ENCODE results near the gene MYO5A.

DNA sequence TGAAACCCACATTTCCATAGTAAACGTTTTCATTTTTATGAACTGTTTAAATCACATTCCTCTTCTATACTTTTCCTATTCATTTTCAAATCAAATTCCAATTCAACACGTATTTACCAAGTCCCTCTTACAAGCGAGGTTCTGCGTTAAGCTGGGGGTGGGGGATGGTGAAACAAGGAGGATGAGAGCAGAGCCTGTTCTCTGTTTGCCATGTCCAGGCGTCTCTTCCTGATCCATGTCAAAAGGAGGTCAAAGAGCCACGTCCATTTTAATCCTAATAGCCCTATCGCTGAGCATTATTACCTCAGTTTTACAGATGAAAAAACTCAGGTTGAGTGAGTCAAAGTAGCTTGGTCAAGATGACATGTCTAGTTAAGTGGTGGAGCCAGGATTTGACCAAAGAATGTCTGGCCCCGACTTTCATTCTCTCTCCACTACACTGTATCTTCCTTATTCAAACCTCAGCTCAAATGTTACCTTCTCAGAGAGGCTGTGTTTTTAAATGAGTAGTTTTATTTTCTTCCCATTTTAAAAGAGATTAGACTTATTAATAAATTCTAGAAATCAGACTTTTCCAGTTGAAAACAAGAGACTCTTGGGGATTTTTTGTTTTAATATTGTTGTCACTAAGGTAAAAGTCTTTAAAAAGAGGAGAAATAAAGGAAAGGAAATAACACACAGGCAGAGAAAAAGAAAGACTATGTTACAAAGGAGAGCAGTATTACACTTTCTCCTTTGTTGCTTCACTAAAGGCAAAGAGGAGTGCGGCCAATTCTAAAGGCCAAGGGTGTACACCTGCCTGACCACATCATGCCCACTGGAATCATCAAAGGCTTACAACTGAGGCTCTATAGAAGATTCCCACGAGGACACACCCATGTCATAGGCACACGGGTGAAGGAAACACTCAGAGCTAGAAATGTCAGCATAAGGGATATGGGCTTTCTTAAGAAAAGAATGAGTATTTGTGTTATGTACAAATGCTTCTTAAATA lies 42.4 kb downstream of the MYO5A start:
- TF ChIP-seq, protein P1, sequence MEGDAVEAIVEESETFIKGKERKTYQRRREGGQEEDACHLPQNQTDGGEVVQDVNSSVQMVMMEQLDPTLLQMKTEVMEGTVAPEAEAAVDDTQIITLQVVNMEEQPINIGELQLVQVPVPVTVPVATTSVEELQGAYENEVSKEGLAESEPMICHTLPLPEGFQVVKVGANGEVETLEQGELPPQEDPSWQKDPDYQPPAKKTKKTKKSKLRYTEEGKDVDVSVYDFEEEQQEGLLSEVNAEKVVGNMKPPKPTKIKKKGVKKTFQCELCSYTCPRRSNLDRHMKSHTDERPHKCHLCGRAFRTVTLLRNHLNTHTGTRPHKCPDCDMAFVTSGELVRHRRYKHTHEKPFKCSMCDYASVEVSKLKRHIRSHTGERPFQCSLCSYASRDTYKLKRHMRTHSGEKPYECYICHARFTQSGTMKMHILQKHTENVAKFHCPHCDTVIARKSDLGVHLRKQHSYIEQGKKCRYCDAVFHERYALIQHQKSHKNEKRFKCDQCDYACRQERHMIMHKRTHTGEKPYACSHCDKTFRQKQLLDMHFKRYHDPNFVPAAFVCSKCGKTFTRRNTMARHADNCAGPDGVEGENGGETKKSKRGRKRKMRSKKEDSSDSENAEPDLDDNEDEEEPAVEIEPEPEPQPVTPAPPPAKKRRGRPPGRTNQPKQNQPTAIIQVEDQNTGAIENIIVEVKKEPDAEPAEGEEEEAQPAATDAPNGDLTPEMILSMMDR (conservative IDR thresholded peaks at IDR 0.05; ENCODE audit: low read length), result no peak
- TF ChIP-seq EZH2phosphoT487 (IDR thresholded peaks at IDR 0.05; ENCODE audit: borderline replicate concordance), result no peak

Measured in Loucy (cell line).